ENCODE data around the gene CCDC195.

CCDC195 gene

DNA sequence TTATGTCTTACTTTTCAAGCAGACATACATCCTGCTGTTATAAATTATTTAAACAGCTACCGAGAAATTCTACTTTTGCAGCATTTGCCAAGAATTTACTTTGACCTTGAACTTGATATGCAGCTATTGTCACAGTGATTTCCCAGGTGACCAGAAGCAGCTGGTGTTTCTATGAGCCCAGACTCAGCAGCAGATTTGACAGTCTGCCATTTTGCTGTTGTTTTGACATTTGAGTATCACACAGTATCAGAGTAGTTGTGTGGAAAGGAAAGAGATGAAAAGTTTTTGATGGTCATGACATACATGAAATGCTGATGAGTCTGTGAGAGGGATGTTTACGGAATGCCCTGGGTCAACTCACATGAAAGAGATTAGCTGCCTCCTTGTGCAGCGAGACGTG is 6.6 kb upstream of the CCDC195 start:
- Histone ChIP-seq H3K36me3 (ENCODE audit: insufficient read depth, low read length) (no peaks in the 10 kb centered on the region), H3K27me3 (ENCODE audit: insufficient read depth, low read length, poor library complexity) (no peaks in the 10 kb centered on the region), H3K4me2 (ENCODE audit: insufficient read depth, low read length) (no peak overlapping the region), H3K9ac (ENCODE audit: low read depth, low read length) (no peak overlapping the region), H3K4me1 (ENCODE audit: insufficient read depth, low read length) (no peaks in the 10 kb centered on the region), H3K4me3 (ENCODE audit: low read depth in 1 of 2, low read length in 2 of 2) (no peak overlapping the region), H3K9me3 (ENCODE audit: insufficient read depth, low read length, severe bottlenecking) (no peaks in the 10 kb centered on the region), H3K27ac (ENCODE audit: low read length) (no peak overlapping the region), H2AFZ (ENCODE audit: low read depth, low read length) (no peak overlapping the region), H4K20me1 (ENCODE audit: insufficient read depth, low read length) (no peaks in the 10 kb centered on the region), H3K79me2 (ENCODE audit: insufficient read depth, low read length) (no peaks in the 10 kb centered on the region)
- TF ChIP-seq, protein P1, sequence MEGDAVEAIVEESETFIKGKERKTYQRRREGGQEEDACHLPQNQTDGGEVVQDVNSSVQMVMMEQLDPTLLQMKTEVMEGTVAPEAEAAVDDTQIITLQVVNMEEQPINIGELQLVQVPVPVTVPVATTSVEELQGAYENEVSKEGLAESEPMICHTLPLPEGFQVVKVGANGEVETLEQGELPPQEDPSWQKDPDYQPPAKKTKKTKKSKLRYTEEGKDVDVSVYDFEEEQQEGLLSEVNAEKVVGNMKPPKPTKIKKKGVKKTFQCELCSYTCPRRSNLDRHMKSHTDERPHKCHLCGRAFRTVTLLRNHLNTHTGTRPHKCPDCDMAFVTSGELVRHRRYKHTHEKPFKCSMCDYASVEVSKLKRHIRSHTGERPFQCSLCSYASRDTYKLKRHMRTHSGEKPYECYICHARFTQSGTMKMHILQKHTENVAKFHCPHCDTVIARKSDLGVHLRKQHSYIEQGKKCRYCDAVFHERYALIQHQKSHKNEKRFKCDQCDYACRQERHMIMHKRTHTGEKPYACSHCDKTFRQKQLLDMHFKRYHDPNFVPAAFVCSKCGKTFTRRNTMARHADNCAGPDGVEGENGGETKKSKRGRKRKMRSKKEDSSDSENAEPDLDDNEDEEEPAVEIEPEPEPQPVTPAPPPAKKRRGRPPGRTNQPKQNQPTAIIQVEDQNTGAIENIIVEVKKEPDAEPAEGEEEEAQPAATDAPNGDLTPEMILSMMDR (IDR thresholded peaks at IDR 0.05; ENCODE audit: borderline replicate concordance, extremely low read depth, low read length, poor library complexity, severe bottlenecking), result no peak
- no peak for TF ChIP-seq EZH2 (IDR thresholded peaks at IDR 0.05; ENCODE audit: borderline replicate concordance, low read depth, low read length, severe bottlenecking)
- ATAC-seq (ENCODE audit: insufficient read depth, low read depth) (no peak), DNase-seq (no peak)

DNA sequence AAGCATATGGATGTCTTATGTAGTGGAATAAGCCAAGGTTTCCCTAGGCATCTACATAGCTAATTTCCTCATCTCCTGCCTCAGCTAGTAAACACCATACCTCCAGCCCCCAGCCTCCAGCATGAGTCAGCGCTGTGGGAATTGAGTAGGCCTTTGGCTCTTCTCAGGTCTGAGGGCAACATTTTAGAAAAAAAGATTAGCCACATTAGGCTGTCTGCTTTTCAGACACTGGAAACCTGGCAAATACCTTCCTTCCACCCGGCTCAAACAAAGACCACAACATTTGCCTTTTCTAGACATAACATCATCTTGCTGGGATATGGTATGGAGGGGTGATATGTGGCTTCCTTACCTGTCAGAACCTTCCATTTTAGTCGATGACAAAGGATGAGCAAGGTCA is 6.1 kb upstream of the CCDC195 start:
- Histone ChIP-seq H3K4me1 (ENCODE audit: insufficient read depth, low read length) (no peaks in the 10 kb centered on the region), H3K27me3 (ENCODE audit: insufficient read depth, low read length, poor library complexity) (no peaks in the 10 kb centered on the region), H2AFZ (ENCODE audit: low read depth, low read length) (no peak overlapping the region), H3K79me2 (ENCODE audit: insufficient read depth, low read length) (no peaks in the 10 kb centered on the region), H3K4me3 (ENCODE audit: low read depth in 1 of 2, low read length in 2 of 2) (no peak overlapping the region), H3K27ac (ENCODE audit: low read length) (no peak overlapping the region), H3K4me2 (ENCODE audit: insufficient read depth, low read length) (no peak overlapping the region), H3K36me3 (ENCODE audit: insufficient read depth, low read length) (no peaks in the 10 kb centered on the region), H3K9me3 (ENCODE audit: insufficient read depth, low read length, severe bottlenecking) (no peaks in the 10 kb centered on the region), H3K9ac (ENCODE audit: low read depth, low read length) (no peak overlapping the region), H4K20me1 (ENCODE audit: insufficient read depth, low read length) (no peaks in the 10 kb centered on the region)
- ATAC-seq (ENCODE audit: insufficient read depth, low read depth) (no peak), DNase-seq (no peak)
- no peak for TF ChIP-seq EZH2 (IDR thresholded peaks at IDR 0.05; ENCODE audit: borderline replicate concordance, low read depth, low read length, severe bottlenecking)
- TF ChIP-seq, protein P1 (IDR thresholded peaks at IDR 0.05; ENCODE audit: borderline replicate concordance, extremely low read depth, low read length, poor library complexity, severe bottlenecking), result no peak

GRCh38 chr2:224716921-224717320 is 756 bp upstream of the CCDC195 start:
- ATAC-seq (ENCODE audit: insufficient read depth, low read depth), result no peak
- Histone ChIP-seq H3K79me2 (ENCODE audit: insufficient read depth, low read length) (no peaks in the 10 kb centered on the region), H3K9me3 (ENCODE audit: insufficient read depth, low read length, severe bottlenecking) (no peaks in the 10 kb centered on the region), H3K9ac (ENCODE audit: low read depth, low read length) (no peak overlapping the region), H3K27ac (ENCODE audit: low read length) (no peak overlapping the region), H3K4me3 (ENCODE audit: low read depth in 1 of 2, low read length in 2 of 2) (no peak overlapping the region), H2AFZ (ENCODE audit: low read depth, low read length) (no peak overlapping the region), H3K4me1 (ENCODE audit: insufficient read depth, low read length) (no peaks in the 10 kb centered on the region), H3K36me3 (ENCODE audit: insufficient read depth, low read length) (no peaks in the 10 kb centered on the region), H4K20me1 (ENCODE audit: insufficient read depth, low read length) (no peaks in the 10 kb centered on the region), H3K27me3 (ENCODE audit: insufficient read depth, low read length, poor library complexity) (no peaks in the 10 kb centered on the region), H3K4me2 (ENCODE audit: insufficient read depth, low read length) (no peak overlapping the region)
- TF ChIP-seq, protein P1 (IDR thresholded peaks at IDR 0.05; ENCODE audit: borderline replicate concordance, extremely low read depth, low read length, poor library complexity, severe bottlenecking), result no peak
- TF ChIP-seq EZH2 (IDR thresholded peaks at IDR 0.05; ENCODE audit: borderline replicate concordance, low read depth, low read length, severe bottlenecking), result no peak
- no peak for DNase-seq

Measured in DND-41 (cell line).